K562 (cell line): ENCODE results near the gene SNRNP48. TPM values are rescaled to one million over a fixed set of nuclear protein-coding genes. Genes with fewer than 3 reads are reported as not detected.

Source experiments
- ATAC-seq: fragments of 200-7000 bp; cut with Tn5 transposase; 3 replicates; pipeline ENCODE4 v1.9.1; 2020; ENCODE audit warnings: moderate library complexity
- BruUV-seq: library from RNA; stranded (reverse); fragments of 400-500 nt; replicated peaks from 2 replicates; lab custom pipeline; 2021; lab: Mats Ljungman, UMichigan
- CTCF ChIA-PET: fragments of 300-600 bp; formaldehyde crosslinking; extraction: SDS; loops from one replicate; lab custom pipeline; 2021; ENCODE audit warnings: low intra/inter-chr PET ratio; lab: Yijun Ruan, JAX
- POLR2A ChIA-PET: fragments of 300-600, 350-650 bp; sonication (Branson Sonifier 250); formaldehyde crosslinking; extraction: SDS; loops from one replicate; lab custom pipeline; 2021; ENCODE audit warnings: antibody characterized with exemption, inconsistent platforms; lab: Yijun Ruan, JAX
- DNase-seq, 4 experiments: peaks; one replicate each; pipeline versions ENCODE4 v3.0.0 to v3.0.0-alpha.2; 2011 to 2018; ENCODE audit warnings: low spot score in 3 of 4, mixed read lengths in 3 of 4; ENCODE audit errors: extremely low read depth in 1 of 4
- FAIRE-seq: peaks from 2 replicates; lab custom pipeline; 2011; peaks lifted over from hg19 to GRCh38; lab: Jason Lieb, UNC
- H2AFZ ChIP-seq: 2 replicates; pipeline ENCODE4 v1.6.0; 2011; ENCODE audit warnings: low read depth, low read length, control low read depth, inconsistent platforms
- H3K27ac ChIP-seq: fragments of 200-600 bp; 3 replicates; pipeline ENCODE4 v1.8.0; 2011; ENCODE audit warnings: low read depth, mild to moderate bottlenecking, control low read depth, inconsistent platforms, low read length, moderate library complexity, mixed read lengths; ENCODE audit errors: extremely low read depth
- H3K27me3 ChIP-seq, 2 experiments: fragments of 300-600 bp in 1 of 2; 2 replicates in 1 of 2; 3 replicates in 1 of 2; pipeline versions ENCODE4 v1.6.0 to v1.8.0; 2011; ENCODE audit warnings: inconsistent platforms in 2 of 2, low read length in 2 of 2, mild to moderate bottlenecking in 1 of 2, mixed read lengths in 1 of 2, moderate library complexity in 1 of 2; ENCODE audit not compliant: control insufficient read depth in 2 of 2, insufficient read depth in 2 of 2
- H3K36me3 ChIP-seq: fragments of 300-600 bp; 3 replicates; pipeline ENCODE4 v1.8.0; 2011; ENCODE audit warnings: mild to moderate bottlenecking, low read length, inconsistent platforms; ENCODE audit not compliant: control insufficient read depth, insufficient read depth
- H3K4me1 ChIP-seq, 2 experiments: fragments of 200-600 bp in 1 of 2; replicated peaks in 1 of 2; 2 replicates in 1 of 2; 3 replicates in 1 of 2; pipeline versions ENCODE4 v1.5.1 to v1.8.0; 2011; ENCODE audit warnings: inconsistent platforms in 2 of 2, low read length in 2 of 2, mild to moderate bottlenecking in 1 of 2, mixed read lengths in 1 of 2, moderate library complexity in 1 of 2; ENCODE audit not compliant: control insufficient read depth in 2 of 2, insufficient read depth in 2 of 2
- H3K4me2 ChIP-seq: 2 replicates; pipeline ENCODE4 v1.6.1; 2011; ENCODE audit warnings: low read length, control low read depth, inconsistent platforms, mixed read lengths; ENCODE audit not compliant: insufficient read depth
- H3K4me3 ChIP-seq: fragments of 200-600 bp; sonication (generic), shearing (Covaris generic); 2 replicates; pipeline ENCODE4 v1.5.1; 2016; ENCODE audit warnings: control low read depth, inconsistent platforms
- H3K79me2 ChIP-seq: fragments of 200-600 bp; 3 replicates; pipeline ENCODE4 v1.8.0; 2011; ENCODE audit warnings: low read length, inconsistent platforms; ENCODE audit not compliant: control insufficient read depth, insufficient read depth
- H3K9ac ChIP-seq, 2 experiments: 2 replicates each; pipeline versions ENCODE4 v1.6.0 to v1.6.1; 2011; ENCODE audit warnings: low read depth in 2 of 2, low read length in 2 of 2, control low read depth in 1 of 2, inconsistent platforms in 1 of 2, mild to moderate bottlenecking in 1 of 2, mixed read lengths in 1 of 2; ENCODE audit not compliant: insufficient read depth in 1 of 2
- H3K9me1 ChIP-seq: one replicate; pipeline ENCODE4 v1.6.0; 2011; ENCODE audit warnings: inconsistent platforms, mild to moderate bottlenecking, low read length, moderate library complexity; ENCODE audit not compliant: control insufficient read depth, insufficient read depth
- H3K9me3 ChIP-seq: replicated peaks from 2 replicates; pipeline ENCODE4 v1.5.1; 2011; ENCODE audit warnings: low read depth, low read length, inconsistent platforms; ENCODE audit not compliant: control insufficient read depth, insufficient read depth
- H4K20me1 ChIP-seq: replicated peaks from 2 replicates; pipeline ENCODE4 v1.6.1; 2011; ENCODE audit warnings: low read length, inconsistent platforms, mixed read lengths; ENCODE audit not compliant: control insufficient read depth, insufficient read depth
- ARNT ChIP-seq, 2 experiments: fragments of 450-650 bp; IDR thresholded peaks; 2 replicates each; pipeline ENCODE4 v1.6.1; 2016; ENCODE audit warnings: mild to moderate bottlenecking in 1 of 2
- GATA2 ChIP-seq: sonication (generic); formaldehyde crosslinking; IDR thresholded peaks from 2 replicates; pipeline ENCODE4 v1.4.0; 2020; ENCODE audit warnings: mild to moderate bottlenecking, missing genetic modification reagents
- HIVEP1 ChIP-seq: fragments of 250-450 bp; sonication (Bioruptor Pico); IDR thresholded peaks from 2 replicates; pipeline ENCODE4 v1.4.0; 2020; ENCODE audit warnings: mild to moderate bottlenecking
- POLR2G ChIP-seq: fragments of 200-400 bp; formaldehyde crosslinking; IDR thresholded peaks from 2 replicates; pipeline ENCODE4 v1.6.1; 2017; ENCODE audit warnings: low read depth, mild to moderate bottlenecking, antibody characterized with exemption, low read length, moderate library complexity
- POLR2H ChIP-seq: IDR thresholded peaks from 2 replicates; pipeline ENCODE4 v1.6.1; 2016; ENCODE audit warnings: missing genetic modification characterization, low read depth, mild to moderate bottlenecking, control low read depth, missing compliant biosample characterization, moderate library complexity
- RBM25 ChIP-seq: fragments of 200-400 bp; formaldehyde crosslinking; IDR thresholded peaks from 2 replicates; pipeline ENCODE4 v1.6.1; 2018; ENCODE audit warnings: low read length, low read depth, moderate library complexity; ENCODE audit not compliant: severe bottlenecking
- SREBF1 ChIP-seq: fragments of 150-350 bp; IDR thresholded peaks from 2 replicates; pipeline ENCODE4 v1.6.1; 2014; ENCODE audit warnings: antibody characterized with exemption, low read depth, low read length, borderline replicate concordance
- SREBF2 ChIP-seq: sonication (generic); formaldehyde crosslinking; IDR thresholded peaks from 2 replicates; pipeline ENCODE4 v1.4.0; 2020; ENCODE audit warnings: mild to moderate bottlenecking, missing genetic modification reagents
- WGBS: fragments of 100-300 bp; shearing (Covaris generic); methylation state at CpG from one replicate; pipeline ENCODE4 v1.1.6; 2016; ENCODE audit warnings: low coverage, mixed read lengths; ENCODE audit not compliant: insufficient coverage; ENCODE audit errors: missing lambda C conversion rate; 5-methylcytosine and 5-hydroxymethylcytosine counted together
- in situ Hi-C: fragments of 300-500 bp; cut with MboI; formaldehyde crosslinking; loops from 4 replicates; pipeline ENCODE4 v1.15.0; 2018; ENCODE audit warnings: inconsistent platforms, mixed read lengths
- intact Hi-C: fragments of 100-400 bp; cut with micrococcal nuclease; formaldehyde crosslinking; loops from 2 replicates; pipeline ENCODE4 v1.14.2; 2022
- polyA plus RNA-seq, 8 experiments: library from polyadenylated mRNA; depleted of rRNA in 4 of 8; stranded (reverse) in 5 of 8; unstranded in 3 of 8; fragments of >200 nt; fragmentation: Nextera tagmentation in 2 of 8; fragmentation: Illumina TruSeq in 1 of 8; extraction: Ambion mirVana in 2 of 8; extraction: Trizol in 1 of 8; gene quantifications; 2 replicates each; pipeline versions ENCODE4 v1.2.1 to v1.2.3, GENCODE V29; 2011 to 2014; ENCODE audit warnings: inconsistent platforms in 1 of 8, missing spikeins in 1 of 8
- total RNA-seq, 7 experiments: library from RNA; depleted of rRNA in 6 of 7; stranded (reverse); fragments of >200 nt in 6 of 7; fragmentation: Illumina TruSeq in 2 of 7; extraction: Trizol in 2 of 7; gene quantifications; 2 replicates each; pipeline versions ENCODE4 v1.2.1 to v1.2.3, GENCODE V29; 2011 to 2021; ENCODE audit warnings: low replicate concordance in 1 of 7
- TF ChIP-seq, protein P1 (sequence below): fragments of 450-650 bp; formaldehyde crosslinking; conservative IDR thresholded peaks from 2 replicates; pipeline ENCODE4 v1.4.0; 2022; ENCODE audit warnings: mild to moderate bottlenecking, missing genetic modification characterization
- TF ChIP-seq, protein P2 (sequence below): IDR thresholded peaks from 2 replicates; pipeline ENCODE4 v1.6.1; 2011; ENCODE audit not compliant: insufficient read length; ENCODE audit errors: extremely low read depth
- TF ChIP-seq, protein P3 (sequence below): fragments of 250-450 bp; sonication (Bioruptor Pico); IDR thresholded peaks from 2 replicates; pipeline ENCODE4 v1.8.0; 2022; ENCODE audit warnings: moderate library complexity, mild to moderate bottlenecking, inconsistent platforms
- TF ChIP-seq, protein P4 (sequence below): sonication (generic); formaldehyde crosslinking; IDR thresholded peaks from 2 replicates; pipeline ENCODE4 v1.8.1; 2023; ENCODE audit warnings: mild to moderate bottlenecking, missing genetic modification reagents
- TF ChIP-seq, protein P5 (sequence below): IDR thresholded peaks from 2 replicates; pipeline ENCODE4 v1.6.1; 2014; ENCODE audit warnings: antibody characterized with exemption
- TF ChIP-seq, protein P6 (sequence below): fragments of 450-650 bp; formaldehyde crosslinking; IDR thresholded peaks from 2 replicates; pipeline ENCODE4 v1.4.0; 2022; ENCODE audit warnings: missing genetic modification characterization

Gene SNRNP48
- total and polyA plus RNA-seq, 9 of the 15 experiments (the other 6 are each of a cell fraction or from before 2014, with no cell fraction given): 6.2 to 32.9 (median 18.6) TPM

DNA sequence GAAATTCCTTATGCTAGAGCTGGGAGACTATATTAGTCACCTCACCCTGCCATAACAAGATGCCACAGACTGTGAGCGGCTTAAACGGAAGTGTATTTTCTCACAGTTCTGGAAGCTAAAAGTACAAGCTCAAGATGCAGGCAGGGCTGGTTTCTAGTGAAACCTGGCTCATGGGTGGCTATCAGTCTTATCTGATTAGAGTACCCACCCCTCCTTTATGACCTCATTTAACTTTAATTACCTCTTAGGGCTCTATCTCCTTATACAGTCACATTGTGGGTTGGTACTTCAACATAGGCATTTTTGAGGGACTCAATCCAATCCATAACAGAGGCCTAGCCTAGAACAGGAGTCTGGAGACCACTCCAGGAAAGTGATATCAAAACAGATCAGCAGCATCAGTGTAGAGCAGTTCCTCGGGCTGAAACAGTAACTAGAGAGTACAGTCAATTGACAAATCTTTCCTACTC is 2.3 kb upstream of the SNRNP48 start:
- intact Hi-C loops (no loop called here), in situ Hi-C loops (no loop called here)
- Histone ChIP-seq H2AFZ (no peak overlapping the region), H3K79me2 (peaks cover 27% of the 10 kb centered on the region), H3K4me1 (peaks cover 8 to 15% of the 10 kb centered on the region in 2 experiments; a peak in 4 of 5 replicates), H3K4me2 (no peak overlapping the region), H3K9me1 (no peaks in the 10 kb centered on the region), H4K20me1 (peaks cover 10% of the 10 kb centered on the region), H3K27ac (no peak overlapping the region), H3K9ac (no peak overlapping the region), H3K27me3 (peaks cover 7 to 30% of the 10 kb centered on the region in 2 experiments; a peak in 4 of 5 replicates), H3K9me3 (0 out of 2 replicates have a peak, but pooled peaks cover 2% of the 10 kb centered on the region), H3K36me3 (peaks cover 7% of the 10 kb centered on the region; the same call in 2 of the 3 replicates), H3K4me3 (no peak overlapping the region)
- BruUV-seq: no TSS peak
- 36% methylated on average over 3 of the region's 3 CpGs for WGBS
- peak in 1 of 4 experiments; percentile 25 for DNase-seq
- ChIA-PET POLR2A (interaction anchor here (0.7 kb wide), 2 partner anchors 484 to 838 kb away, joined by 3 to 4 read pairs; no protein-coding TSS in a partner anchor), CTCF (no interaction called here)
- no peak for ATAC-seq
- no peak for FAIRE-seq
- TF ChIP-seq POLR2H (tag): no peak
- TF ChIP-seq SREBF1: no peak
- no peak for TF ChIP-seq HIVEP1 (CRISPR knock-in tag)
- no peak for TF ChIP-seq POLR2G
- TF ChIP-seq, protein P1, sequence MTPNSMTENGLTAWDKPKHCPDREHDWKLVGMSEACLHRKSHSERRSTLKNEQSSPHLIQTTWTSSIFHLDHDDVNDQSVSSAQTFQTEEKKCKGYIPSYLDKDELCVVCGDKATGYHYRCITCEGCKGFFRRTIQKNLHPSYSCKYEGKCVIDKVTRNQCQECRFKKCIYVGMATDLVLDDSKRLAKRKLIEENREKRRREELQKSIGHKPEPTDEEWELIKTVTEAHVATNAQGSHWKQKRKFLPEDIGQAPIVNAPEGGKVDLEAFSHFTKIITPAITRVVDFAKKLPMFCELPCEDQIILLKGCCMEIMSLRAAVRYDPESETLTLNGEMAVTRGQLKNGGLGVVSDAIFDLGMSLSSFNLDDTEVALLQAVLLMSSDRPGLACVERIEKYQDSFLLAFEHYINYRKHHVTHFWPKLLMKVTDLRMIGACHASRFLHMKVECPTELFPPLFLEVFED (CRISPR knock-in tag): no peak
- TF ChIP-seq, protein P2, sequence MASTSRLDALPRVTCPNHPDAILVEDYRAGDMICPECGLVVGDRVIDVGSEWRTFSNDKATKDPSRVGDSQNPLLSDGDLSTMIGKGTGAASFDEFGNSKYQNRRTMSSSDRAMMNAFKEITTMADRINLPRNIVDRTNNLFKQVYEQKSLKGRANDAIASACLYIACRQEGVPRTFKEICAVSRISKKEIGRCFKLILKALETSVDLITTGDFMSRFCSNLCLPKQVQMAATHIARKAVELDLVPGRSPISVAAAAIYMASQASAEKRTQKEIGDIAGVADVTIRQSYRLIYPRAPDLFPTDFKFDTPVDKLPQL: no peak
- TF ChIP-seq GATA2 (CRISPR knock-in tag): peak; percentile 28; the same call in 1 of the 2 replicates
- TF ChIP-seq, protein P3, sequence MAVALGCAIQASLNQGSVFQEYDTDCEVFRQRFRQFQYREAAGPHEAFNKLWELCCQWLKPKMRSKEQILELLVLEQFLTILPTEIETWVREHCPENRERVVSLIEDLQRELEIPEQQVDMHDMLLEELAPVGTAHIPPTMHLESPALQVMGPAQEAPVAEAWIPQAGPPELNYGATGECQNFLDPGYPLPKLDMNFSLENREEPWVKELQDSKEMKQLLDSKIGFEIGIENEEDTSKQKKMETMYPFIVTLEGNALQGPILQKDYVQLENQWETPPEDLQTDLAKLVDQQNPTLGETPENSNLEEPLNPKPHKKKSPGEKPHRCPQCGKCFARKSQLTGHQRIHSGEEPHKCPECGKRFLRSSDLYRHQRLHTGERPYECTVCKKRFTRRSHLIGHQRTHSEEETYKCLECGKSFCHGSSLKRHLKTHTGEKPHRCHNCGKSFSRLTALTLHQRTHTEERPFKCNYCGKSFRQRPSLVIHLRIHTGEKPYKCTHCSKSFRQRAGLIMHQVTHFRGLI (CRISPR knock-in tag): no peak
- TF ChIP-seq RBM25: no peak
- TF ChIP-seq, protein P4, sequence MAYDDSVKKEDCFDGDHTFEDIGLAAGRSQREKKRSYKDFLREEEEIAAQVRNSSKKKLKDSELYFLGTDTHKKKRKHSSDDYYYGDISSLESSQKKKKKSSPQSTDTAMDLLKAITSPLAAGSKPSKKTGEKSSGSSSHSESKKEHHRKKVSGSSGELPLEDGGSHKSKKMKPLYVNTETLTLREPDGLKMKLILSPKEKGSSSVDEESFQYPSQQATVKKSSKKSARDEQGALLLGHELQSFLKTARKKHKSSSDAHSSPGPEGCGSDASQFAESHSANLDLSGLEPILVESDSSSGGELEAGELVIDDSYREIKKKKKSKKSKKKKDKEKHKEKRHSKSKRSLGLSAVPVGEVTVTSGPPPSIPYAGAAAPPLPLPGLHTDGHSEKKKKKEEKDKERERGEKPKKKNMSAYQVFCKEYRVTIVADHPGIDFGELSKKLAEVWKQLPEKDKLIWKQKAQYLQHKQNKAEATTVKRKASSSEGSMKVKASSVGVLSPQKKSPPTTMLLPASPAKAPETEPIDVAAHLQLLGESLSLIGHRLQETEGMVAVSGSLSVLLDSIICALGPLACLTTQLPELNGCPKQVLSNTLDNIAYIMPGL: no peak
- TF ChIP-seq, protein P5, sequence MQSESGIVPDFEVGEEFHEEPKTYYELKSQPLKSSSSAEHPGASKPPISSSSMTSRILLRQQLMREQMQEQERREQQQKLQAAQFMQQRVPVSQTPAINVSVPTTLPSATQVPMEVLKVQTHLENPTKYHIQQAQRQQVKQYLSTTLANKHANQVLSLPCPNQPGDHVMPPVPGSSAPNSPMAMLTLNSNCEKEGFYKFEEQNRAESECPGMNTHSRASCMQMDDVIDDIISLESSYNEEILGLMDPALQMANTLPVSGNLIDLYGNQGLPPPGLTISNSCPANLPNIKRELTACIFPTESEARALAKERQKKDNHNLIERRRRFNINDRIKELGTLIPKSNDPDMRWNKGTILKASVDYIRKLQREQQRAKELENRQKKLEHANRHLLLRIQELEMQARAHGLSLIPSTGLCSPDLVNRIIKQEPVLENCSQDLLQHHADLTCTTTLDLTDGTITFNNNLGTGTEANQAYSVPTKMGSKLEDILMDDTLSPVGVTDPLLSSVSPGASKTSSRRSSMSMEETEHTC: no peak
- TF ChIP-seq SREBF2 (CRISPR knock-in tag): 0 out of 2 replicates have a peak, but pooled peaks have one; percentile 42
- TF ChIP-seq ARNT (IDR thresholded peaks at IDR 0.05): no peak
- TF ChIP-seq, protein P6, sequence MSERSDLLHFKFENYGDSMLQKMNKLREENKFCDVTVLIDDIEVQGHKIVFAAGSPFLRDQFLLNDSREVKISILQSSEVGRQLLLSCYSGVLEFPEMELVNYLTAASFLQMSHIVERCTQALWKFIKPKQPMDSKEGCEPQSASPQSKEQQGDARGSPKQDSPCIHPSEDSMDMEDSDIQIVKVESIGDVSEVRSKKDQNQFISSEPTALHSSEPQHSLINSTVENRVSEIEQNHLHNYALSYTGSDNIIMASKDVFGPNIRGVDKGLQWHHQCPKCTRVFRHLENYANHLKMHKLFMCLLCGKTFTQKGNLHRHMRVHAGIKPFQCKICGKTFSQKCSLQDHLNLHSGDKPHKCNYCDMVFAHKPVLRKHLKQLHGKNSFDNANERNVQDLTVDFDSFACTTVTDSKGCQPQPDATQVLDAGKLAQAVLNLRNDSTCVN (CRISPR knock-in tag): no peak
